GM10266 (cell line): Measurements from ENCODE around the gene PIEZO1.

ENCODE experiments used
- DNase-seq: peaks from one replicate; pipeline ENCODE4 v3.0.0; 2012; ENCODE audit errors: extremely low spot score
- CTCF ChIP-seq: IDR thresholded peaks from 2 replicates; pipeline ENCODE4 v1.5.1; 2012; ENCODE audit warnings: mild to moderate bottlenecking, low read depth; ENCODE audit not compliant: control insufficient read depth, insufficient read depth; ENCODE audit errors: missing control alignments

The PIEZO1 gene

GRCh38 chr16:88778541-88779065, 6.4 kb downstream of the PIEZO1 start:
- no peak for DNase-seq
- TF ChIP-seq CTCF, result no peak

GRCh38 chr16:88778271-88778525, 6.8 kb downstream of the PIEZO1 start:
- TF ChIP-seq CTCF, result no peak
- no peak for DNase-seq

- TF ChIP-seq CTCF, result no peak
- DNase-seq, result no peak
Measured at GRCh38 chr16:88777471-88778270, 7.3 kb downstream of the PIEZO1 start.

DNA sequence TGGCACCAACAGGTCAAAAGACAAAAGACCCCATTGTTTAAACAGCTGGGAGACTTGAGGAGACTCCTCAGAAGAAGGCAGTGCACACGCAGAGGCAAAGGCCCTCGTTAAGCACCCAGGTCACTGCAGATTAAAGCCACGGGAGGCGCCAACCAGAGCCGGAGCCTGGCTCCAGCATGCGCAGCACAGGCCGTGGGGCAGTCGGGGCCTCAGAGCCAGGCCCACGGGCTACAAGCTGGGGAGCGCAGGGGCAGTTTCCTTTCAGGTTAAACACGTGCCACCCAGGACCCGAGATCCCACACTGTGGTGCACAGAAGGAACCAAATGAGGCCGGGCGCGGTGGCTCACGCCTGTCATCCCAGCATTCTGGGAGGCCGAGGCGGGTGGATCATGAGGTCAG, 9.2 kb downstream of the PIEZO1 start:
- no peak for TF ChIP-seq CTCF
- no peak for DNase-seq

DNA sequence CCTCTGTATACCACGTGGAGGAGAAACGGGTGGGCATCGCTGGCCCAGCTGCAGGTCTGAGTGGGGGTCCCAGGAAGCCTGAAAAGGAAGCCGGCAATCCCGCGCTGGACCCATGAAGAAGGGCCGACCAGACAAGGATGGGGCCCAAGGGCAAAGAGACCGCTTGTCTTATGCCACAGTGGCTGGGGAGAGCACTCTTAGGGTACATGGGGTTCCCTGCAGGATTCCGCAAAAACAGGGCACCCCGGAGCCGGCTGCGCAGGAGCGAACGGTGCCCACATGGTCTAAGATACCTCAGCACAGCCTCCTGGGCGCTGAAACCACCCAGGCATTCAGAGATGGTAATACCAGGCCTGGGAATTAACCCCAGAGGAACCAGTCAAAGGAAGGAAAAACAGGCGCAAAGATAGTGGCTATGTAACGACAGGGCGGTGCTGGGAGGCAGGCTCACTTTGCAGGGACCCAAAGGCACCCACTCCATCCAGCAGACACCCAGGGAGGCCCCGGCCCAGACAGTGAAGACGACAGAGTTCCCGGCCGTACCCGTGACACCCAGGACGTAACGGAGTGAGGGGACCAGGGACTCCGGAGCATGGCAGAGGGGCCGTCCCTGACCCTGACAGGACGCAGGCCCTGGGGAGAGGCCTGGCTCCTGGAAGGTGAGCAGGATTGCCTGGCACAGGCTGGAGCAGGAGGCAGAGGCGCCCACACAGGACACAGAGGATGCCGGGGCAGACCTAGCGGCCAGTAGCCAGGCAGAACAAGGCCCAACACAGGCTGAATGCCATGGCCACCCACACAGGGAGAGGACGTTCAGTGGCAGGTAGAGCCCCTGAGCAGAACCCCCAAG, 10.3 kb downstream of the PIEZO1 start:
- DNase-seq, result no peak
- TF ChIP-seq CTCF, result no peak

DNA sequence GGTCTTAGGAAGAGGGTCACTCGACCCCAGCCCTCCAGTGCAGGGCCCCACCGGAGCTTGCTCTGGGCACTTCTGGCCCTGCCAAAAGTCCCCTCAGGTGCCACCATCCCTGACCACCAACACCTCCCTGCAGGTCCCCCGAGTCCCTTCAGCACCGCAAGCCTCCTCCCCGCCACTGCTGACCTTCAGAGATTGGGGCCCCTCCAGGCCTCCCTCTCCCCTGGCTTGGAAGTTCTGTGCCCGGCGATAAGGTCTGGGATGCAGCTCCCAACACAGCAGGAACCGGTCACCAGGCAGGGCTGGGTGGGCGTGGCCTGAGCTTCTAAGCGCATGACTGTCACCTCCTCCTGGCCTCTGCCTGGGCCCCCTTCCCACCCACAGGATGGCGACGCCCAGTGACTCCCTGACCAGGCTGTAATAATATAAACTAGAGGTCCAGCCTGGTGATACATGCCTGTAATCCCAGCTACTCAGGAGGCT, 11.2 kb downstream of the PIEZO1 start:
- no peak for TF ChIP-seq CTCF
- DNase-seq, result no peak
